ENCODE data around the gene TRAF7.
"Not testable (repeated sequence)": the region's sequence is repeated elsewhere in the genome, so short reads cannot be mapped to it uniquely, and the experiment has no call there.

TRAF7 gene

GRCh38 chr16:2129890-2130447 is 25.6 kb upstream of the TRAF7 start:
- DNase-seq; H3K36me3 ChIP-seq (replicated peaks); H3K4me3 ChIP-seq (ENCODE audit: low read depth, low read length); H3K27me3 ChIP-seq (replicated peaks); H3K27ac ChIP-seq; in situ Hi-C loops (cut with HindIII; ENCODE audit: low pct_ligation_motif_present, low sequenced_read_pairs): not testable (repeated sequence)

DNA sequence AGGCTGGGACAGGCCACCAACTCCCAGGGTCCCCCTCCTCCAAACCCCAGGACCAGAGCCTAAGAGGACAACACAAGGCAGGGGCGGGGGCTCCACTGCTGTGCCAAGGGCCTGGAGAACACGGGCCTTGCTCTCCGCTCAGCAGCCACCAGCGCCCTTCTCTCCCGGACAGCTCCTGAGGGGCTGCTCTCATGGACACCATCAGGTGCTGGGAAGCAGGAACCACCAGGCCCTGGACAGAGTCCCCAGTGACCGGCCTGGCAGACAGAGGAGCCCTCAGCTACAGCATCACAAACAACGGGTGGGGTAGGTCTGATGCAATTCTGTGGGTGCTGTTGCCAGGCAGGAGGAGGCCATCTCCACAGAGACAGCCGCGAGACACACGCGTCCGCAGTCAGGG is 21.8 kb upstream of the TRAF7 start:
- H3K27ac ChIP-seq; DNase-seq; H3K27me3 ChIP-seq (replicated peaks); H3K4me3 ChIP-seq (ENCODE audit: low read depth, low read length); in situ Hi-C loops (cut with HindIII; ENCODE audit: low pct_ligation_motif_present, low sequenced_read_pairs); H3K36me3 ChIP-seq (replicated peaks): not testable (repeated sequence)

DNA sequence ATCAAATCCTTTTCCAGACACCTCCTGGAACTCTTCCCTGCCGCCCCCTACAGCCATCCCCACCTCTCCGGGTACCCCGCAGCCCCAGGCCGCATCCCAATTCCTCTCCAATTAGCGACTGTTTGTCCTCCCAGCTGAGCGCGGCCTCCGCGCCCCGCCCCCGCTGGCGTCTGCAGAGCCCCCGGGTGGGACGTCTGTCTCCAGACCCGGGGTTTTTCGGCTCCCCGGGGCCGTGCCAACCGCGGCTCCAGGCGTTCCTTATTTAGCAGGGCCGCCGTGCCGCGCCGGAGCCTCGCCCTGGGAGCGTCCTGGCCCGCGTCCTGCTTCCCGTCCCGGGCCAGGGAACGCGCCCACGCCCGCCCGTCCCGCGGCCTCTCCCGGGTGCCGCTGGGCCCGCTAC is 20.5 kb upstream of the TRAF7 start:
- H3K36me3 ChIP-seq (replicated peaks); in situ Hi-C loops (cut with HindIII; ENCODE audit: low pct_ligation_motif_present, low sequenced_read_pairs); H3K27me3 ChIP-seq (replicated peaks); H3K27ac ChIP-seq; DNase-seq: not testable (repeated sequence)
- peak overlapping the region; percentile 56 for H3K4me3 ChIP-seq (ENCODE audit: low read depth, low read length)

- H3K27me3 ChIP-seq (replicated peaks); in situ Hi-C loops (cut with HindIII; ENCODE audit: low pct_ligation_motif_present, low sequenced_read_pairs); H3K27ac ChIP-seq; H3K36me3 ChIP-seq (replicated peaks): not testable (repeated sequence)
- DNase-seq = peak; percentile 91
- peak within 1 kb of the TSS; percentile 56 for H3K4me3 ChIP-seq (ENCODE audit: low read depth, low read length)
Measured at GRCh38 chr16:2135770-2136490, 19.7 kb upstream of the TRAF7 start, which contains the start of gene PKD1. Gene PKD1 (minus strand): TSS chr16:2135898. CDS start chr16:2135689, 209 bp downstream.

DNA sequence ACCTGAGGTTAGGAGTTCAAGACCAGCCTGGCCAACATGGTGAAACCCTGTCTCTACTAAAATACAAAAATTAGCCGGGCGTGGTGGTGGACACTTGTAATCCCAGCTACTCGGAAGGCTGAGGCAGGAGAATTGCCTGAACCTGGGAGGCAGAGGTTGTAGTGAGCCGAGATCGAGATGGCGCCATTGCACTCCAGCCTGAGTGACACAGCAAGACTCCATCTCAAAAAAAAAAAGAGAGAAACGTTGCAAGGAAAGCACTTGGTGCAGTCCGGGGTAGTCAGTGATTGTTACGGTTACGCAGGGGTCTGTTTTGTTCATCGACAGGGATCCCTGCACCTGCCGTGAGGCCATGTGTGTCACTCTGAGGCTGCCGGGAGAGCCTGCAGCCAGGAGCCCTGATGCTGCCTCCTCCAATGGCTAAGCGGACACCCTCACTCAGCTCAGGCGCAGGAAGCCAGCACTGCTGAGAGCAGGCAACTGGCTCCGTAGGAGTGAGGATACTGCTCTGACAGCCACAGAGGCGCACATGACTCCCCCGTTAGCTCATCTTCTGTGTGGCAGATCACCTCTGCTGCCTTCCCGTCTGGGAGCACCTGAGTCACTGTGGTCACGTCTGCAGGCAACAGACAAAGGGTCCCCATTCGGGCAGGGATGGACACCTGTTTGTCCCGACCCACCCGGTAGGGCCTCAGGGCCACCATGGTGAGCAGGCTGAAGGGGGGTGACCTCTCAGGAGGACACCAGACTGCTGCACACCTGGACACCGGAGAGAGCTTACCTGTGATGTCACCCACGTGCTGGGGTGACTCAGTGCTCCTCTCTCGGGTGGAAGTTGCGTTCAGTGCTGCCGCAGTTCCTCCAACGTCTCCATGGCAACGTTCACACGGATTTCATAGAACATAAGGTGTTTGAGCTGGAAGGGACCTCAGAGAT is 12.4 kb upstream of the TRAF7 start:
- no peak for DNase-seq
- Histone ChIP-seq H3K27ac (no peak overlapping the region), H3K4me3 (ENCODE audit: low read depth, low read length) (no peak overlapping the region), H3K27me3 (replicated peaks) (no peaks in the 10 kb centered on the region), H3K36me3 (replicated peaks) (no peaks in the 10 kb centered on the region)
- no peak for TF ChIP-seq CTCF (IDR thresholded peaks at IDR 0.05; ENCODE audit: low read depth, low read length, missing control alignments)
- in situ Hi-C loops (cut with HindIII; ENCODE audit: low pct_ligation_motif_present, low sequenced_read_pairs) = no loop called here

DNA sequence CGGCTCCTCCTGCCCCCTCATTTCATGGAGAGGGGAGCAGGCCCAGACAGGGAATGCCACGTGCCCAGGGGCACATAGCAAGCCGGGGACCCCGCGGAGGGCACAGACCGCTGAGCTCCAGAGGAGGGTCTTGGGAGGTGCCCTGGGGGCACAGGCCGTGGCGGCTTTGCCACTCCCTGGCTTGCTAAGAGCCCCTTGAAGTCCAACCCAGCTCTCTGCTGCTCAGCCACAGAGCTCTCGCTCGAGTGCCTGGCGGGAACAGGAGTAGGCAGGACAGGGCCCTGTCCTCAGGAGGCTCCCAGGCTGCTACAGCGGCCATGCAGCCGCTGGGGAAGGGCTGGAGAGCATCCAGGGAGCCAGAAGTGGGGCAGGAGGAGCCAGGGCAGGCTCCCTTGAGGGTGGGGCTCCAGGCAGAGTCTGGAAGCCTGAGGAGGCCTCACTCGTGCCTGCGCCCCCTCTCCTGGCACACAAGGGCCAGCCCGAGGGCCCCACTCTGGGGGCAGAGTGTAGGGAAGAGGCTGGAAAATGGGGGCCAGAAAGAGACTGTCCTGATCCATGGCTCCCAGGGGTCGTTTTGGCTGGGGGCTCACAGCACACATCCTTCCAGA is 11.6 kb upstream of the TRAF7 start:
- in situ Hi-C loops (cut with HindIII; ENCODE audit: low pct_ligation_motif_present, low sequenced_read_pairs) = no loop called here
- Histone ChIP-seq H3K27ac (no peak overlapping the region), H3K4me3 (ENCODE audit: low read depth, low read length) (no peak overlapping the region), H3K36me3 (replicated peaks) (no peaks in the 10 kb centered on the region), H3K27me3 (replicated peaks) (no peaks in the 10 kb centered on the region)
- no peak for DNase-seq
- no peak for TF ChIP-seq CTCF (IDR thresholded peaks at IDR 0.05; ENCODE audit: low read depth, low read length, missing control alignments)

DNA sequence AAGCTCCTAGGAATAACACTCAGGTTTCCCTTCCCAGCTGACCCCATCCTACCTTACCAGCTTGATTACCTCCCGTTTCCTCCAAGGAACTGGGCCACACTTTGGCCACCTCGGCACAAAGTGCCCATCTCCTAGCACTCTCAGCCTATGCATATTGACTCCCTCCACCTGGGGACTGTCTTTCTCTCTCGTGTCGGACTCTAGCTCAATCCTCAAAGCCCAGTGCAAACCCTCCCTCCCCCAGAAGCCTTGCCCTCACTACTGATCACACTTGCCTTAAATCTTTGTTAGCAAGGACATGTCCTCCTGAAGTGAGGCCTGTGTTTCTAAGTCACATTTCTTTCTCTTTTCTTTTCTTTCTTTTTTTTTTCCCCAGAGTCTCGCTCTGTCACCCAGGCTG is 9.7 kb upstream of the TRAF7 start:
- H3K27me3 ChIP-seq (replicated peaks) = no peaks in the 10 kb centered on the region
- in situ Hi-C loops (cut with HindIII; ENCODE audit: low pct_ligation_motif_present, low sequenced_read_pairs) = no loop called here
- TF ChIP-seq CTCF (IDR thresholded peaks at IDR 0.05; ENCODE audit: low read depth, low read length, missing control alignments) = no peak
- no peak overlapping the region for H3K27ac ChIP-seq
- no peak overlapping the region for H3K4me3 ChIP-seq (ENCODE audit: low read depth, low read length)
- DNase-seq = no peak
- no peaks in the 10 kb centered on the region for H3K36me3 ChIP-seq (replicated peaks)
